Heart right ventricle (tissue), 16 donors: ENCODE results near the gene TSPAN18. TPM values are rescaled to one million over a fixed set of nuclear protein-coding genes. Genes with fewer than 3 reads are reported as not detected.

Source experiments
- ATAC-seq, 8 donors: fragments of 200-7000 bp; cut with Tn5 transposase; one replicate each; pipeline ENCODE4 v1.9.1; 2020; ENCODE audit warnings: mild to moderate bottlenecking in 8 of 8, moderate library complexity in 8 of 8, moderate number of reproducible peaks in 1 of 8
- DNase-seq, 2 donors: peaks; one replicate each; pipeline ENCODE4 v3.0.0-alpha.2; 2020
- H3K27ac ChIP-seq, 10 donors: fragments of 200-600 bp; sonication (generic) in 2 of 10; one replicate each; pipeline versions ENCODE4 v1.5.0 to v1.8.0; 2020 to 2022; ENCODE audit warnings: mild to moderate bottlenecking in 3 of 10
- H3K27me3 ChIP-seq, 7 donors: fragments of 200-600 bp; one replicate each; pipeline ENCODE4 v1.8.0; 2021 to 2022; ENCODE audit warnings: mild to moderate bottlenecking in 2 of 7
- H3K36me3 ChIP-seq, 9 donors: fragments of 200-600 bp; sonication (generic) in 1 of 9; one replicate each; pipeline versions ENCODE4 v1.5.0 to v1.8.0; 2020 to 2022; ENCODE audit warnings: mild to moderate bottlenecking in 2 of 9
- H3K4me1 ChIP-seq, 9 donors: fragments of 200-600 bp; sonication (generic) in 1 of 9; one replicate each; pipeline versions ENCODE4 v1.5.0 to v1.8.0; 2020 to 2022; ENCODE audit warnings: mild to moderate bottlenecking in 4 of 9
- H3K4me3 ChIP-seq, 10 donors: fragments of 200-600 bp; sonication (generic) in 2 of 10; one replicate each; pipeline versions ENCODE4 v1.5.0 to v1.8.0; 2020 to 2022; ENCODE audit warnings: mild to moderate bottlenecking in 7 of 10, moderate library complexity in 2 of 10
- H3K9me3 ChIP-seq, 11 donors: fragments of 200-600 bp in 10 of 11; sonication (generic) in 2 of 11; one replicate each; pipeline versions ENCODE4 v1.5.0 to v1.8.0; 2013 to 2022; ENCODE audit warnings: mild to moderate bottlenecking in 2 of 11, control low read depth in 1 of 11, moderate library complexity in 1 of 11
- CTCF ChIP-seq, 9 donors: fragments of 200-600 bp; sonication (generic) in 2 of 9; IDR thresholded peaks; one replicate each; pipeline versions ENCODE4 v1.5.0 to v1.8.0; 2021 to 2022; ENCODE audit warnings: antibody characterized with exemption in 9 of 9, mild to moderate bottlenecking in 5 of 9, moderate library complexity in 1 of 9
- WGBS, 2 donors: extraction: QIAGEN DNeasy Blood & Tissue Kit; methylation state at CpG; one replicate each; pipeline ENCODE4 v1.1.7; 2013; ENCODE audit warnings: inconsistent platforms in 1 of 2; 5-methylcytosine and 5-hydroxymethylcytosine counted together
- intact Hi-C, 10 donors: fragments of 100-400 bp; cut with DNase I; formaldehyde crosslinking; loops; one replicate each; pipeline versions ENCODE4 v1.11.1 to v1.14.2; 2022
- polyA plus RNA-seq, 2 donors: library from polyadenylated mRNA; stranded (reverse); fragments of 200-250 nt; gene quantifications; one replicate each; pipeline ENCODE4 v1.2.3, GENCODE V29; 2013
- total RNA-seq, 10 donors: library from RNA; stranded (reverse); fragmentation: NEBNext Ultra II Directional in 3 of 10; extraction: Animal tissue kit (Norgen Biotek cat#: 25700) in 3 of 10; gene quantifications; one replicate each; pipeline versions ENCODE4 v1.2.1 to v1.2.4, GENCODE V29; 2021 to 2023
- donor health status: Arrhythmogenic right ventricular cardiomyopathy.
- donor health status: ischemic (EF 13 %, LVEDD 7.1; RV severe dilation, severe dysfunction).
- donor health status: healthy with polysubstance abuse.
- donor health status: DM: no; HTN: yes; CAD: no.
- donor health status: DM: no; HTN: no; CAD: no.
- donor health status: ischemic (EF 25% LVEDD 6.9; RV normal size, moderate dysfunction).
- donor health status: ischemic (EF 25% LVEDD 5.7; RV mildly dilated, moderate dysfunction).
- donor health status: healthy.
- donor health status: DM: yes; HTN: yes; CAD: no.
- donor health status: Ischemic cardiomyopathy.
- donor health status: ischemic (EF 35%, LVEDD 5.7; RV mildly dilated, moderate dysfunction).
- donor health status: nonischemic (EF 11% LVEDD 7.7; RV severe dilation, severe dysfunction).
- donor health status: DM: yes; HTN: yes; CAD: no.
- donor health status: PGD.
- donor health status: ischemic (EF 29% LVEDD 5.4; RV normal size, mild dysfunction).
- donor health status: nonischemic (EF 23%, LVEDD 6.1; RV moderate dilation, normal function).

The TSPAN18 gene
- total and polyA plus RNA-seq, 12 donors = 37.7 to 140 (median 92.9) TPM

- no peak for TF ChIP-seq CTCF (IDR thresholded peaks at IDR 0.05)
- ATAC-seq = no peak
Observed at GRCh38 chr11:44787981-44788380, 61.2 kb downstream of the TSPAN18 start.

DNA sequence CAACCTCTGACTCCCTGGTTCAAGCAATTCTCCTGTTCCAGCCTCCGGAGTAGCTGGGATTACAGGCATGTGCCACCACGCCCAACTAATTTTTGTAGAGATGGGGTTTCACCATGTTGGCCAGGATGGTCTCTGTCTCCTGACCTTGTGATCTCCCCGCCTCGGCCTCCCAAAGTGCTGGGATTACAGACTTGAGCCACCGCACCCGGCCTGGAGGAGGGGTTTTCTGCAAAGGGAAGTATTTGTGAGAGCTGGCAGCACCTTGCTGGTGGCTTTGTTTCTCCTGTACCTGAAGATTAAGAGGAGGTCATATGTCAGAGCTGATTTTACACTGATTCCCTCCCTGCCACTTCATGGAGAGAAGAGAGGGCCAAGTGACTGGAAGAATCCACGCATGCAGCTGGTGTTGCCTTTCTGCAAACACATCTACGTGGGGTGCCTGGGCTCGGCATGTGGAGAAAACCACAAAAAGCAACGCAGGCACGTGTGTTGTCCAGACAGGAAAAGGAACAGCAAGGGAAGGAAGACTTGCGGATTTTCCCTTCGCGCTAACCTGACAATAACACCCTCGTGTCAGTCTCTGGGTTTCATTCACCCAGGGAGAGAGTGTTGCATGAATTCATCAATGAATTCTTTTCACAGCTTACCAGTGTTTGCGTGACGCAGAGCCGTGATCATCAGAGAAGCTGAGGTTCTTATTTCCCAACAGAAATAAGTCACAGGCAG lies 61.9 kb downstream of the TSPAN18 start:
- no peak for TF ChIP-seq CTCF (IDR thresholded peaks at IDR 0.05)
- H3K36me3 ChIP-seq = no peaks in the 10 kb centered on the region
- no peak for DNase-seq
- peaks cover 11 to 88% (median 45%) of the 10 kb centered on the region in 9 donors for H3K4me1 ChIP-seq
- ATAC-seq = no peak
- 69 to 73% methylated on average over 18 of the region's 18 CpGs for WGBS, 2 donors
- intact Hi-C loops = loop anchor here in 2 of 10 donors (5.0 to 10.0 kb wide), 2 partner anchors 39 to 106 kb away; no protein-coding TSS in a partner anchor
- no peak overlapping the region for H3K27ac ChIP-seq
- no peak overlapping the region for H3K4me3 ChIP-seq
- no peaks in the 10 kb centered on the region for H3K27me3 ChIP-seq
- no peaks in the 10 kb centered on the region for H3K9me3 ChIP-seq

More at GRCh38 chr11:44787981-44788380, 61.2 kb downstream of the TSPAN18 start:
- Histone ChIP-seq H3K36me3 (no peaks in the 10 kb centered on the region), H3K27me3 (no peaks in the 10 kb centered on the region), H3K4me1 (peaks cover 13 to 88% (median 46%) of the 10 kb centered on the region in 9 donors), H3K27ac (no peak overlapping the region), H3K4me3 (no peak overlapping the region), H3K9me3 (no peaks in the 10 kb centered on the region)
- 87 to 96% methylated on average over 9 of the region's 9 CpGs for WGBS, 2 donors
- intact Hi-C loops = loop anchor here in 2 of 10 donors (5.0 to 10.0 kb wide), 2 partner anchors 39 to 107 kb away; no protein-coding TSS in a partner anchor
- no peak for DNase-seq

GRCh38 chr11:44789496-44789895 lies 62.7 kb downstream of the TSPAN18 start:
- Histone ChIP-seq H3K4me3 (no peak overlapping the region), H3K9me3 (no peaks in the 10 kb centered on the region), H3K27me3 (no peaks in the 10 kb centered on the region), H3K36me3 (no peaks in the 10 kb centered on the region), H3K4me1 (peaks cover 6 to 86% (median 40%) of the 10 kb centered on the region in 9 donors), H3K27ac (no peak overlapping the region)
- TF ChIP-seq CTCF (IDR thresholded peaks at IDR 0.05) = no peak
- intact Hi-C loops = loop anchor here in 2 of 10 donors (5.0 to 10.0 kb wide), 2 partner anchors 38 to 105 kb away; no protein-coding TSS in a partner anchor
- ATAC-seq = no peak
- 37 to 38% methylated on average over 3 of the region's 3 CpGs for WGBS, 2 donors
- no peak for DNase-seq

- H3K27me3 ChIP-seq = no peaks in the 10 kb centered on the region
- H3K4me3 ChIP-seq = no peak overlapping the region
- TF ChIP-seq CTCF (IDR thresholded peaks at IDR 0.05) = no peak
- 90 to 95% methylated on average over 10 of the region's 10 CpGs for WGBS, 2 donors
- H3K36me3 ChIP-seq = no peaks in the 10 kb centered on the region
- no peaks in the 10 kb centered on the region for H3K9me3 ChIP-seq
- ATAC-seq (no peak), DNase-seq (no peak)
- intact Hi-C loops = no loop called here
- no peak overlapping the region for H3K27ac ChIP-seq
- peaks cover 6 to 79% (median 37%) of the 10 kb centered on the region in 9 donors for H3K4me1 ChIP-seq
Observed at GRCh38 chr11:44790211-44790610, 63.4 kb downstream of the TSPAN18 start.
